Neuronal stem cell (in vitro differentiated cells): ENCODE results near the gene PTPN9.
"Not testable (repeated sequence)": the region's sequence is repeated elsewhere in the genome, so short reads cannot be mapped to it uniquely, and the experiment has no call there.

ENCODE experiments used
- DNase-seq: peaks from one replicate; pipeline ENCODE4 v3.0.0-alpha.2; 2013; ENCODE audit warnings: low spot score
- H2AFZ ChIP-seq: one replicate; pipeline ENCODE4 v1.6.1; 2013; ENCODE audit warnings: mild to moderate bottlenecking, low read length, inconsistent platforms
- H2AK5ac ChIP-seq: 2 replicates; pipeline ENCODE4 v1.6.1; 2013; ENCODE audit warnings: low read depth, mild to moderate bottlenecking, inconsistent platforms, low read length, moderate library complexity, mixed read lengths
- H2BK120ac ChIP-seq: 2 replicates; pipeline ENCODE4 v1.6.1; 2013; ENCODE audit warnings: low read depth, mild to moderate bottlenecking, inconsistent platforms, low read length, moderate library complexity, mixed read lengths
- H2BK12ac ChIP-seq: one replicate; pipeline ENCODE4 v1.6.1; 2013; ENCODE audit warnings: low read length, inconsistent platforms
- H2BK15ac ChIP-seq: 2 replicates; pipeline ENCODE4 v1.6.1; 2013; ENCODE audit warnings: mild to moderate bottlenecking, low read length, inconsistent platforms, mixed read lengths
- H2BK5ac ChIP-seq: one replicate; pipeline ENCODE4 v1.6.1; 2013; ENCODE audit warnings: inconsistent platforms, mild to moderate bottlenecking, low read length, moderate library complexity
- H3K14ac ChIP-seq: one replicate; pipeline ENCODE4 v1.6.1; 2013; ENCODE audit warnings: low read length, inconsistent platforms
- H3K18ac ChIP-seq: 2 replicates; pipeline ENCODE4 v1.6.1; 2013; ENCODE audit warnings: low read length, inconsistent platforms
- H3K23ac ChIP-seq: 2 replicates; pipeline ENCODE4 v1.6.1; 2013; ENCODE audit warnings: low read depth, mild to moderate bottlenecking, mixed read lengths, low read length, inconsistent platforms; ENCODE audit not compliant: poor library complexity
- H3K27ac ChIP-seq: replicated peaks from 3 replicates; pipeline ENCODE4 v1.5.1; 2013; ENCODE audit warnings: low read length, inconsistent platforms
- H3K27me3 ChIP-seq, 3 experiments: 2 replicates each; pipeline ENCODE4 v1.6.1; 2013; ENCODE audit warnings: low read length in 3 of 3, mild to moderate bottlenecking in 2 of 3, inconsistent platforms in 1 of 3, low read depth in 1 of 3, mixed read lengths in 1 of 3, moderate library complexity in 1 of 3; ENCODE audit not compliant: control insufficient read depth in 3 of 3, insufficient read depth in 3 of 3
- H3K36me3 ChIP-seq, 2 donors: replicated peaks in 1 of 2; 2 replicates each; pipeline ENCODE4 v1.6.1; 2013; ENCODE audit warnings: low read length in 2 of 2; ENCODE audit not compliant: control insufficient read depth in 2 of 2, insufficient read depth in 2 of 2
- H3K4ac ChIP-seq: 2 replicates; pipeline ENCODE4 v1.6.1; 2013; ENCODE audit warnings: inconsistent platforms, mild to moderate bottlenecking, low read length, moderate library complexity
- H3K4me1 ChIP-seq, 2 donors: 1 replicate in 1 of 2; 2 replicates in 1 of 2; pipeline ENCODE4 v1.6.1; 2013; ENCODE audit warnings: low read length in 2 of 2, low read depth in 1 of 2; ENCODE audit not compliant: control insufficient read depth in 2 of 2, insufficient read depth in 1 of 2
- H3K4me2 ChIP-seq: one replicate; pipeline ENCODE4 v1.6.1; 2013; ENCODE audit warnings: mild to moderate bottlenecking, low read length, inconsistent platforms; ENCODE audit not compliant: insufficient read depth, poor library complexity, severe bottlenecking
- H3K4me3 ChIP-seq, 2 donors: 2 replicates each; pipeline ENCODE4 v1.5.1; 2013; ENCODE audit warnings: low read length in 2 of 2, mild to moderate bottlenecking in 2 of 2, inconsistent platforms in 1 of 2, moderate library complexity in 1 of 2
- H3K79me1 ChIP-seq: one replicate; pipeline ENCODE4 v1.6.1; 2013; ENCODE audit warnings: low read depth, mild to moderate bottlenecking, inconsistent platforms, low read length, moderate library complexity
- H3K9ac ChIP-seq: one replicate; pipeline ENCODE4 v1.6.1; 2013; ENCODE audit warnings: mild to moderate bottlenecking, low read depth, low read length, inconsistent platforms; ENCODE audit not compliant: poor library complexity
- H3K9me3 ChIP-seq, 2 donors: replicated peaks in 1 of 2; 2 replicates each; pipeline versions ENCODE3 to v1.6.1; 2013; ENCODE audit warnings: low read length in 2 of 2, mild to moderate bottlenecking in 2 of 2, inconsistent platforms in 1 of 2, low read depth in 1 of 2, mixed read lengths in 1 of 2, moderate library complexity in 1 of 2; ENCODE audit not compliant: control insufficient read depth in 2 of 2, insufficient read depth in 1 of 2
- H4K8ac ChIP-seq: one replicate; pipeline ENCODE4 v1.6.1; 2013; ENCODE audit warnings: low read depth, mild to moderate bottlenecking, inconsistent platforms, low read length, moderate library complexity
- H4K91ac ChIP-seq: one replicate; pipeline ENCODE4 v1.6.1; 2013; ENCODE audit warnings: low read length, low read depth, mild to moderate bottlenecking, inconsistent platforms; ENCODE audit not compliant: poor library complexity
- WGBS, 2 donors: extraction: QIAGEN DNeasy Blood & Tissue Kit; methylation state at CpG; one replicate each; pipeline ENCODE4 v1.1.7; 2013; ENCODE audit warnings: missing lambda C conversion rate in 2 of 2, mixed read lengths in 1 of 2; ENCODE audit not compliant: insufficient read length in 2 of 2, insufficient replicate concordance in 1 of 2; ENCODE audit errors: extremely low coverage in 2 of 2; 5-methylcytosine and 5-hydroxymethylcytosine counted together

PTPN9 gene

GRCh38 chr15:75542949-75543545 is 36.1 kb downstream of the PTPN9 start:
- H3K4ac ChIP-seq, H2BK12ac ChIP-seq, H2BK120ac ChIP-seq, H3K9ac ChIP-seq, H3K18ac ChIP-seq, H3K27me3 ChIP-seq, H3K79me1 ChIP-seq, H2AFZ ChIP-seq, H2BK5ac ChIP-seq, H3K14ac ChIP-seq, H3K9me3 ChIP-seq, H3K23ac ChIP-seq, H3K4me1 ChIP-seq, H3K27ac ChIP-seq, H3K4me3 ChIP-seq, H2BK15ac ChIP-seq, DNase-seq, H3K4me2 ChIP-seq, H4K91ac ChIP-seq, H4K8ac ChIP-seq, H2AK5ac ChIP-seq: not testable (repeated sequence)
- no CpG with 5 or more reads among the region's 6 CpGs for WGBS, 2 donors
- peaks cover 0 to 15% of the 10 kb centered on the region in 2 donors for H3K36me3 ChIP-seq

- Histone ChIP-seq H2BK120ac (no peak overlapping the region), H3K14ac (no peak overlapping the region), H2AFZ (no peak overlapping the region), H2BK15ac (no peak overlapping the region), H3K9me3 (no peaks in the 10 kb centered on the region), H2AK5ac (no peak overlapping the region), H3K4me2 (no peak overlapping the region), H3K23ac (no peak overlapping the region), H3K9ac (no peak overlapping the region), H3K27ac (no peak overlapping the region), H3K27me3 (no peaks in the 10 kb centered on the region), H3K18ac (no peak overlapping the region), H3K4me3 (no peak overlapping the region), H3K4ac (no peak overlapping the region), H4K91ac (no peak overlapping the region), H2BK5ac (no peak overlapping the region), H3K36me3 (peaks cover 0 to 18% of the 10 kb centered on the region in 2 donors), H3K79me1 (no peaks in the 10 kb centered on the region), H3K4me1 (no peaks in the 10 kb centered on the region), H2BK12ac (no peak overlapping the region), H4K8ac (no peak overlapping the region)
- WGBS, 2 donors: no CpG with 5 or more reads among the region's 2 CpGs
- DNase-seq: no peak
Measured at GRCh38 chr15:75542386-75542797, 36.7 kb downstream of the PTPN9 start.

- WGBS, 2 donors: no CpG with 5 or more reads among the region's 7 CpGs
- H3K79me1 ChIP-seq: no peaks in the 10 kb centered on the region
- H3K36me3 ChIP-seq: peaks cover 0 to 11% of the 10 kb centered on the region in 2 donors
- H2AK5ac ChIP-seq: no peak overlapping the region
- no peak overlapping the region for H2BK12ac ChIP-seq
- no peak overlapping the region for H3K9ac ChIP-seq
- no peak overlapping the region for H2BK5ac ChIP-seq
- H3K23ac ChIP-seq: no peak overlapping the region
- no peak overlapping the region for H2BK15ac ChIP-seq
- H3K4ac ChIP-seq: no peak overlapping the region
- H3K4me2 ChIP-seq: no peak overlapping the region
- DNase-seq: no peak
- H3K4me1 ChIP-seq: no peaks in the 10 kb centered on the region
- no peak overlapping the region for H3K14ac ChIP-seq
- no peak overlapping the region for H2BK120ac ChIP-seq
- no peak overlapping the region for H3K18ac ChIP-seq
- no peaks in the 10 kb centered on the region for H3K9me3 ChIP-seq
- no peak overlapping the region for H3K27ac ChIP-seq
- no peak overlapping the region for H3K4me3 ChIP-seq
- H2AFZ ChIP-seq: no peak overlapping the region
- no peak overlapping the region for H4K8ac ChIP-seq
- no peaks in the 10 kb centered on the region for H3K27me3 ChIP-seq
- no peak overlapping the region for H4K91ac ChIP-seq
Measured at GRCh38 chr15:75538376-75538775, 40.7 kb downstream of the PTPN9 start.

GRCh38 chr15:75533945-75534344 is 45.2 kb downstream of the PTPN9 start:
- Histone ChIP-seq H2AK5ac (no peak overlapping the region), H3K36me3 (peaks cover 0 to 11% of the 10 kb centered on the region in 2 donors), H2BK12ac (no peak overlapping the region), H2BK15ac (no peak overlapping the region), H3K27me3 (no peaks in the 10 kb centered on the region), H2AFZ (no peak overlapping the region), H3K18ac (no peak overlapping the region), H3K9ac (no peak overlapping the region), H3K9me3 (no peaks in the 10 kb centered on the region), H3K4me1 (no peaks in the 10 kb centered on the region), H3K4ac (no peak overlapping the region), H3K79me1 (no peaks in the 10 kb centered on the region), H3K14ac (no peak overlapping the region), H4K8ac (no peak overlapping the region), H4K91ac (no peak overlapping the region), H2BK5ac (no peak overlapping the region), H3K4me3 (no peak overlapping the region), H3K4me2 (no peak overlapping the region), H3K23ac (no peak overlapping the region), H3K27ac (no peak overlapping the region), H2BK120ac (no peak overlapping the region)
- WGBS, 2 donors: no CpG with 5 or more reads among the region's 1 CpG
- DNase-seq: no peak
